HG03565 (cell line): ENCODE results near the gene ZNF735.
"Not testable (repeated sequence)": the region's sequence is repeated elsewhere in the genome, so short reads cannot be mapped to it uniquely, and the experiment has no call there.

Experiments used
- ATAC-seq: cut with Tn5 transposase; IDR thresholded peaks from one replicate; pipeline ENCODE4 v1.9.1; 2021; ENCODE audit warnings: mild to moderate bottlenecking, moderate library complexity; ENCODE audit not compliant: unreplicated experiment

The ZNF735 gene

DNA sequence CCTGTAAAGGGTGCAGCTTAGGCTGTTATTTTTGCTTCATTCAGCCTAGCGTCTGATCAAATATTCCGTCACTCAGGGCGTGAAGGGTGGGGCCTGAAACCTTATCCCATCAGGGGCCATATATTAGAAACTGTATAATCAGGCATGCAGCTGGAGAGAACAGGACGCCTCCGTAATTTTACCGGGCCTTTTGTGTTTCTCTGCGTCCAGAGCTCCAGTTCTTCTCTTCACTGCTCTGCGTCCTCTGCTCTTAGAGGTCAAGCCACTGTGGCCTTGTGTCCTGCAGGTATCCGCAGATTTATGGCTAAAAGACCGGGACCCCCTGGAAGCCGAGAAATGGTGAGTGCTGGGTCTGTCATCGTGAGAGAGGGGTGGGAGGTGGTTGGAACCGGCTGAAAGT lies at the start of gene ZNF735:
Gene ZNF735, plus strand, starts transcription at position 301 of the 400 bp plus-strand sequence. Its CDS starts 0 bp downstream, at position 301.
- no peak for ATAC-seq

DNA sequence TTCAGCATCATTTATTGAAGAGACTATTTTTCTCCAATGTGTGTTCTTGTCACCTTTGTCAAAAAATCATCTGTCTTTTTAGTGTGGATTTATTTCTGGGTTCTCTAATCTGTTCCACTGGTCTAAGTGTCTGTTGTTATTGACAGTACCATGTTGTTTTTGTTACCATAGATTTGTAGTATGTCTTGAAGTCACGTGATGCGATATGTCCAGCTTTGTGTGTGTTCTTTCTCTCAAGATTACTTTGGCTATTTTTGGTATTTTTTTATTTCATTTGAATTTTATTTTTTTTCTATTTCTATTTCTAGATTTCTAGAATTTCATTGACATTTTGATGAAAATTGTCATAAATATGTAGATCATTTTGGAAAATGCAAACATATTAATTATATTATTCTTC lies 36.0 kb upstream of the ZNF735 start:
- not testable (repeated sequence) for ATAC-seq

DNA sequence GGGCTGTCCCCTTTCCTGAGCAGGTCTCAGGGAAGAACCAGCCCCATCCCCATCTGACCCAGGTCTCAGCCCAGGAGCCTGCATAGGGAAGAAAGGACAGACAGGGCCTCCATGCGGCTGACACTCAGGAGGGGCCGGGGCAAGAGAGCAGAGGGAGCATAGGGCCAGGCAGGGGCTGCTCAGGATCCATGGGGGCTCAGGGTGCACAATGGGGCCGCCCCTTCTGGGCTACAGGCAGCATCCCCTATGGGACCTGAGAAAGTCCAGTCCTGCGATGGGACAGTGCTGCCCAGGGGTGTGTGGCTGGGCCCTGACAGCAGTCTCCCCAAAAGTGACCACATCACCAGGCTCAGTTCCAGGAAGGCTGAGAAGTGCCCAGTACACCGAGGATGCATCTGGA lies 32.7 kb upstream of the ZNF735 start:
- ATAC-seq: no peak

DNA sequence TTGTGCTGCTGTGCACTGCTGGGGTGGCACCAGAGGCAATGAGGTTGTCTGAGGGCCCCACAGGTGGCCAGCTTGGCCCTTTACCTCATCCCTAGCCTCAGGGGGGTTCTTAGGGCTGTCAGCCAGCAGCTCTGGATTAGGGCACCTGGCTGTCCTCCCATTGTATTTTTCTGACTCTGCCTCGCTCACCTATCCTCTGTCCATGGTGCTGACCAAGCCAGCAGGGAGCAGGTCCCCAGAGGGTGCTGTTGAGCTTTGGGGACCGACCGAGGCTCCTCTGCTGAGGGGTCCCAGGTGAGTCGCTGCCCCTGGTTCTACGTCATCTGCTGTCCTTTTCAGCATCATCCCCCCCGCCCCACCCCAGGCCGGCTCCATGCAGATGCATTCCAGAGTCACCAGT lies 32.1 kb upstream of the ZNF735 start:
- no peak for ATAC-seq

DNA sequence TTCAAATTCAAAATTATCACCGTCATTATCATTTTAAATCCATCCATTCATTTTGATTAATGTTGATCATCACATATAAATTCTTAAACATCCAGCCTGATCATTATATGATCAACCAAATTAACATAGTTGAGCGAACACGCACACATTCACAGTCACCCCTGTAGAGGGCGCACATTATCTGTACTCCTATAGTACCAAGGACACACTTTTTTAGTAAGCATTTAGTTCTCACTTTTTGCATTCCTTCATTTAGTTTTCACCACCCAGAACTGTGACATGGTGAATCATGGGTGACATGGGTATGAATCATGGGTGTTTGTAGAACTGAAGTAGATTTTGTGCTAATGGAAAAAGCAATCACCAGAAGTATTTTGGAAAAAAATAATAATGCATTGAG lies 26.0 kb upstream of the ZNF735 start:
- no peak for ATAC-seq

DNA sequence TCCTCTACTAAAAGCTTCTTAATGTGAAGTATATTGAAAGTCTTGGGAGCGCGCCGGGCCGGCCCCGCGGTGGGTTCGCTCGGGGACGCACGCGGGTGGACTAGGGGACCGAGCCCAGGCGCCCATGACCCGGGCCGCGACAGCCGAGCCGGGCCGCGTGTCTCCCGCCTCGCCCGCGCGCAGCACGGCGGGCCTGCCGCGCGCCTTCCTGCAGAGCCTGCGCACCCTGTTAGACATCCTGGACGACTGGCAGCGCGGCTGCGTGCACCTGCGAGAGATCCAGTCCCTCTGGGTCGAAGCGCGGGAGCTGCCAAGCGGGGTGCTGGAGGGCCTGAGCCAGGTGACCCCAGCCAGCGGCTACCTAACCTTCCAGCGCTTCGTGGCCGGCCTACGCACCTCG lies 25.4 kb upstream of the ZNF735 start:
- no peak for ATAC-seq

DNA sequence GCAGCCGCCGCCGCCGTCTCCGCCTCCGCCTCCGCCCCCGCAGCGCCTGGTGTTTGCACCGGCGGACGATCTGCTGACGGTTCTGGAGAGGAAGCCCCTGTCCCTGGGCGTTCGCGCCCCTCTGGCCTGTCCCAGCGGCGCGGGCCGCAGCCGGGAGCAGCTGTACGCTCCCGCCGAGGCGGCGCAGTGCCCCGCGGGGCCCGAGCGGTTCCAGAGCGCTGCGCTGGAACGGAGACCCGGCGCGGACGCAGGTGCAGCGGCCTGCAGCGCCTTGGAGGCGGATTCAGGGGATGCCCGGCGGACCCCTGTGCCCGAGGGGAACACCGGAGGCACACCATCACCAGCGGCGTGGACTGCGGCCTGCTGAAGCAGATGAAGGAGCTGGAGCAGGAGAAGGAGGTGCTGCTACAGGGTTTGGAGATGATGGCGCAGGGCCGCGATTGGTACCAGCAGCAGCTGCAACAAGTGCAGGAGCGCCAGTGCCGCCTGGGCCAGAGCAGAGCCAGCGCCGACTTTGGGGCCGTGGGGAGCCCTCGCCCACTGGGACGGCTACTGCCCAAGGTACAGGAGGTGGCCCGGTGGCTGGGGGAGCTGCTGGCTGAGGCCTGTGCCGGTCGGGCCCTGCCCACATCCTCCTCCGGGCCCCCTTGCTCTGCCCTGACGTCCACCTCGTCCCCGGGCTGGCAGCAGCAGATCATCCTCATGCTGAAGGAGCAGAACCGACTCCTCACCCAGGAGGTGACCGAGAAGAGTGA lies 24.8 kb upstream of the ZNF735 start:
- no peak for ATAC-seq

DNA sequence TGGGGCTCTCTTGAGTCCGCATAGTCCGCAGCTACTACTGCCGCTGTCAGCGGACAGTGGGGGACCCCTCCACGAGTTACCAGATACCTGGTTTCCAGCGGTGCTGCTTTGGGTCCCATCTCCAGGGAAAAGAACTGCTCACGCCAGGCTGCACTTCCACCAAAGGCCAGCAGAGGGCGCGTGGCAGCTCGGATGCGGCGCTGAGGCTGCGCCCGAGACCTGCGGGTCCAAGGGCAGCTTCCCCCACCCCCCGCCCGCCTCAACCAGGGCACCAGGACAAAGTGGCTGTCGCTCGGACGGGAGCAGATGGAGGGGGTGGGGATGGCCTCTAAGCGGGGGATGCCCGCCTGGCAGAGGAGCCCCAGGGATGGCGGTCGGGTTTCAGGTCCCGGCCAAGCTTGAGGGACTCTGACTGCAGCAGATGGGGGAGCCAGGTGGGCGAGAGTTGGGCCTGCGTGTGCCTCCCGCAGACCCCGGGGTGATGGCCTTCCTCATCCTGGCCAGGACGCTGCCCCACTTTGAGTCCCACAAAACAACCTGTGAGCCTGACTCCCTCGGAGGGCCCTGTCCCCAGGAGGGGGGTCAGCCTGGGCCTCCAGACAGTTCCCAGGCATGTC lies 23.8 kb upstream of the ZNF735 start:
- no peak for ATAC-seq

DNA sequence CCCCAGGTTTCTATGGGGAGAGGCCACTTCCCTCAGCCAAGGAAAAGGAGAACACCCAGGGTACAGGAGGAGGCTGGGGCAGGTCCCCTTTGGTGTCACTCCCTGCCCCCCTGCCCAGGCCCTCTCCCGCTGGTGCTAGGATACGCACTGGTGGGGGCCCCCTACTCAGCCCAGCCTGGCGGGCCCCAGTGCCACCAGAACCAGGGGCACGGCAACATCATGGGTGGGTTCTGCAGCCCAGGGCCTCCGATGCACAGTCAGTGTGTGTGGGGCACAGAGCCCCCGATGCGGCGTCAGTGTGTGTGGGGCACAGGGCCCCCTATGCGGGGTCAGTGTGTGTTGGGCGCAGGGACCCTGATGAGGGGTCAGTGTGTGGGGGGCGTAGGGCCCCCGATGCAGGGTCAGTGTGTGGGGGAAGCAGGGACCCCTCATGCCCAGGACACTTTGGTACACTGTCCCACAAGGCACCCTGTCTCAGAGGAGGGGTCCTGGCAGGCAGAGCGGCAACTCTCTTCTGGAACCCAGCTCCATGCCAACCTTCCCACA lies 23.1 kb upstream of the ZNF735 start:
- no peak for ATAC-seq

DNA sequence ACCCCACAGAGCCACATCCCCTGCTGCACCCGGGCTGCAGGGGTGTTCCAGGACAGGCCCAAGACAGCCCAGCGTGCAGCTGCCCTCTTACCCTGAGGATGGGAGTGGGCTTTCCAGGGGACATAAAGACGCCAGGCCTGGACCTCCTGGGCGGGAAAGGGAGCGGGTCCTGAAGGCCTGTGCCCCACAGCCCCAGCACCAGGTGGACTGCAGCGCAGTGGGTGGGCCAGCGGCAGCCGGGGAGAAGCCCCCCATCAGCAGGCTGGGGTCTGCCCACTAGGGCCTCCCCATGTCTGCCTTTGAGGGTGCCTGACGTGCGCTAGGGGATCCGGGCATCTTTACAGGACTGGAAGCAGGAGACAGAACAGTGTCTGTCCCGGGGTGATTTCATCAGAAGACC lies 22.6 kb upstream of the ZNF735 start:
- no peak for ATAC-seq

DNA sequence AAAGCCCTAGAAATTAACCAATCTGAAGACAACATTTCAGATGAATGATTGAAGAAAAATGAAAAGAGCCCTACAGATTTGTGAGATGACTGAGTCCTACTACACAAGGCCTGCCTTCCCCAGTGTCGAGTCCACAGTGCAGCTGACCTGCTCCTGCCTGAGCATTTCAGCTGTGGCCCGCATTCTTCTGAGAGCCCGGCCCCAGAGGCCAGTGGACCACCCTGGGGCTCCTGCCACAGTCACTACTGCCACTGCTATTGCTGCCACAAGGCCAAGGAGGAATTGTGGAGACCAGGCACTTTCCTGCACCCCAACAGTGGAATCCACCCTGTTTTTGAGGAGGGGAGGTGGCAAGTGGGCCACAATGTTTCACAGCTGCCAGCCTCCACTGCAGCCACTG lies 19.6 kb upstream of the ZNF735 start:
- ATAC-seq: no peak

DNA sequence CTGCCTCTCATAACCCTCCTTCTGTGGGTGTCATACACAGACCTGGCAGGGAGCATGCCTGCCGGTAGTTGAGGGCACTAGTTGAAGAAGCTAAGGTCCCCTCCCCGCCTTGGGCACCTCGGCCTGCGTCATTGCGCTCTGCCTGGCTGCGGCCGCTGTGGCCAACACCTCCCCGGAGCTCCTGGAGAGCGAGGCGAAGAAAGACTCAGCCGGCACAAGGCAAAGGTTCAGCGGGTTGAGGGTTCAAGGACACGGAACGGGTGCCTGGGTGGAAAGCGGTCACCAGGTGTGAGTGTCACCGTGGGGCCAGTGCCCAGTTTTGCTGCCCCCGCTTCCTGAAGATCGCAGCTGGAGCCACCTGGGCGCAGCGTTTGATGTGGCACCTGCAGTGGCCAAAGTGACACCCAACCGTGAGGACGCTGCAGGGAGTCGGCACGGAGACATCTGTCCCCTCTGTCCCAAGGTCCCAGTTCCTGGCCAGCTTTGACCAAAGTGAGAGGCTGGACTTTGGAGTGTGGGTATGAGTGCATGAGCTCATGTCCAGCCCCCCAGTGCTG lies 14.8 kb upstream of the ZNF735 start:
- ATAC-seq: no peak

DNA sequence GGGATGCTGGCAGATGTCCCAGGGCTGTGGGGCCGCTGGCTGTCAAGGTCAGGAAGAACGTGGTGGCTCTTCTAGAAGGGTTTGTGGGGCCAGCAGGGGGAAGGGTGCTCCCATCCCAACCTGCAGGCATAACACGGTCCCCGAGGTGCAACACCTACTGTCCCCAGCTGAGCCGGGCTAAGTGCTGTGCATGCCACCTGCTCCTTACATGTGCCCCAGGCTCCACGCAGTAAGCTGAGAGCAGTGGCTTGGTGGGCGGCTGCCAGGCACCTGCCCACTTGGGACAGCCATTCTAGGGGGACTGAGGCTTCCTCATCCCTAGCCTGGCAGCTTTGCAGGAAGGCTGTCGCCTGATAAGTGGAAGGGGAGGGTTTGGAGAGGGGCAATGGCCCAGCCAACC lies 14.2 kb upstream of the ZNF735 start:
- no peak for ATAC-seq

DNA sequence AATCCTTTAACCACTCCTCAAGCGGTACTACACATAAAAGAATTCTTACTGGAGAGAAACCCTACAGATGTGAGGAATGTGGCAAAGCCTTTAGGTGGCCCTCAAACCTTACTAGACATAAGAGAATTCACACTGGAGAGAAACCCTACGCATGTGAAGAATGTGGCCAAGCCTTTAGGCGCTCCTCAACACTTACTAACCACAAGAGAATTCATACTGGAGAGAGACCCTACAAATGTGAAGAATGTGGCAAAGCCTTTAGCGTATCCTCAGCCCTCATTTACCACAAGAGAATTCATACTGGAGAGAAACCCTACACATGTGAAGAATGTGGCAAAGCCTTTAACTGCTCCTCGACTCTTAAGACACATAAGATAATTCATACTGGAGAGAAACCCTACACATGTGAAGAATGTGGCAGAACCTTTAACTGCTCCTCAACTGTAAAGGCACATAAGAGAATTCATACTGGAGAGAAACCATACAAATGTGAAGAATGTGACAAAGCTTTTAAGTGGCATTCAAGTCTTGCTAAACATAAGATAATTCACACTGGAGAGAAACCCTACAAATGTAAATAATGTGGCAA lies 12.8 kb downstream of the ZNF735 start:
- ATAC-seq: not testable (repeated sequence)

DNA sequence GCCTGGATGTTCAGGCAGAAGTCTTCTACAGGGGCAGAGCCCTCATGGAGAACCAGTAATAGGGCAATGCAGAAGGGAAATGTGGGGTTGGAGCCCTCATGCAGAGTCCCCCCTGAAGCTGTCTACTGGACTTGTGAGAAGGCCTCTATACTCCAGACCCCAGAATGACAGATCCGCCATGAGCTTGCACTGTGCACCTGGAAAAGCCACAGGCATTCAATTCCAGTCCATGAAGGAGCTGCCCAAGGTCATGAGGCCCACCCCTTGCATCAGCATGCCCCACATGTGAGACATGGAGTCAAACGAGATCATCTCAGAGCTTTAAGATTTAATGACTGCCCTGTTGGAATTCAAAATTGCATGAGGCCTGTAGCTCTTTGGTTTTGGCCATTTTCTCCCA lies 16.4 kb downstream of the ZNF735 start:
- no peak for ATAC-seq

DNA sequence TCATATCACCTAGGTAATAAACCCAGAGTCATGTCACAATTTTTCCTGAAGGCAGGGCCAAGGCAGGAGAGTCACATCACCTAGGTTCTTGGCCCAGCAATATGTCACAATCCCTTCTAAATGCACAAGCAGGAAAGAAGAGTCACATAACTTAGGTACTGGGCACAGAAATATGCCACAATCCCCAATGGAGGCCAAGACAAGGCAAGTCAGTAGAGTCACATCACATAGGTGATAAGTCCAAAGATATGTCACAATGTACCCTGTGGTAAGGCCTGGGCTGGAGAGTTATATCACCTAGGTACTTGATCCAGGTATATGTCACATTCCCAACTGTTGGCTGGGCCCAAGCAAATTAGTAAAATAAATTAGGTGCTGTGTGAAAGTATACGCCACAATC lies 21.2 kb downstream of the ZNF735 start, which contains the start of gene ZNF679:
Gene ZNF679, plus strand, starts transcription at position 301 of the 400 bp plus-strand sequence. CDS start 20,644 bp downstream, outside the sequence.
- ATAC-seq: not testable (repeated sequence)

DNA sequence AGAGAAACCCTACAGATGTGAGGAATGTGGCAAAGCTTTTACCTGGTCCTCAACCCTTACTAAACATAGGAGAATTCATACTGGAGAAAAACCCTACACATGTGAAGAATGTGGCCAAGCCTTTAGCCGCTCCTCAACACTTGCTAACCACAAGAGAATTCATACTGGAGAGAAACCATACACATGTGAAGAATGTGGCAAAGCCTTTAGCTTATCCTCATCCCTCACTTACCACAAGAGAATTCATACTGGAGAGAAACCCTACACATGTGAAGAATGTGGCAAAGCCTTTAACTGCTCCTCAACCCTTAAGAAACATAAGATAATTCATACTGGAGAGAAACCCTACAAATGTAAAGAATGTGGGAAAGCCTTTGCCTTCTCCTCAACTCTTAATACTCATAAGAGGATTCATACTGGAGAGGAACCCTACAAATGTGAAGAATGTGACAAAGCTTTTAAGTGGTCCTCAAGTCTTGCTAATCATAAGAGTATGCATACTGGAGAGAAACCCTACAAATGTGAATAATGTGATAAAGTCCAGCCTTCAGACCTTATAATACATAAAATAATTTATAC lies 59.4 kb downstream of the ZNF735 start:
- no peak for ATAC-seq
